ENCODE measurements around the gene TEX13D. TPM values are rescaled to one million over a fixed set of nuclear protein-coding genes. Genes with fewer than 3 reads are reported as not detected.

Gene TEX13D
- total RNA-seq, 4 donors from 2014 or later: 0.48 TPM; not detected in 3

GRCh38 chrX:124346117-124346876 lies 13.8 kb downstream of the TEX13D start, which contains the start of gene SH2D1A:
TSS of gene SH2D1A (plus strand) at chrX:124346563. CDS start at chrX:124346643, 80 bp downstream.
- Histone ChIP-seq H3K36me3 (no peaks in the 10 kb centered on the region), H3K9me3 (no peaks in the 10 kb centered on the region), H3K27me3 (no peaks in the 10 kb centered on the region), H3K4me1 (no peaks in the 10 kb centered on the region), H3K27ac (peak within 1 kb of the TSS in 2 of 4 donors; percentile 29 to 50), H3K4me3 (peak within 1 kb of the TSS in 1 of 4 donors; percentile 5)
- intact Hi-C loops (cut with DNase I; ENCODE audit: low total_unique reads): no loop called here
- in situ Hi-C loops (cut with MboI; ENCODE audit: low pct_ligation_motif_present in 1 of 4, low pct_unique_long_range_greater_than_20kb in 1 of 4, low sequenced_read_pairs in 3 of 4): no loop called here
- TF ChIP-seq CTCF (IDR thresholded peaks at IDR 0.05) (no peak), POLR2A (IDR thresholded peaks at IDR 0.05) (peak; percentile 37)
- no peak for DNase-seq
- WGBS, 2 donors (ENCODE audit: low coverage in 1 of 2): 76% methylated on average over 19 of the region's 19 CpGs; no CpG with 5 or more reads in 1 of the 2 donors

GRCh38 chrX:124346877-124347241 lies 14.4 kb downstream of the TEX13D start:
- no peak for TF ChIP-seq CTCF (IDR thresholded peaks at IDR 0.05)
- no peak for TF ChIP-seq POLR2AphosphoS5 (IDR thresholded peaks at IDR 0.05)
- TF ChIP-seq POLR2A (IDR thresholded peaks at IDR 0.05): no peak
- no peak for TF ChIP-seq EP300 (IDR thresholded peaks at IDR 0.05; ENCODE audit: low read depth)
- Histone ChIP-seq H3K27ac (peak overlapping the region in 2 of 4 donors; percentile 29 to 50), H3K27me3 (no peaks in the 10 kb centered on the region), H3K4me3 (peak overlapping the region in 1 of 4 donors; percentile 5), H3K4me1 (no peaks in the 10 kb centered on the region), H3K9me3 (no peaks in the 10 kb centered on the region), H3K36me3 (no peaks in the 10 kb centered on the region)
- intact Hi-C loops (cut with DNase I; ENCODE audit: low total_unique reads) (no loop called here), in situ Hi-C loops (cut with MboI; ENCODE audit: low pct_ligation_motif_present in 1 of 4, low pct_unique_long_range_greater_than_20kb in 1 of 4, low sequenced_read_pairs in 3 of 4) (no loop called here)
- WGBS, 2 donors (ENCODE audit: low coverage in 1 of 2): 81% methylated on average over 14 of the region's 15 CpGs; no CpG with 5 or more reads in 1 of the 2 donors
- DNase-seq: no peak

- H3K27ac ChIP-seq: peak overlapping the region in 1 of 4 donors; percentile 29
- no peaks in the 10 kb centered on the region for H3K9me3 ChIP-seq
- H3K36me3 ChIP-seq: no peaks in the 10 kb centered on the region
- no peaks in the 10 kb centered on the region for H3K27me3 ChIP-seq
- 56% methylated on average over 5 of the region's 5 CpGs; no CpG with 5 or more reads in 1 of the 2 donors for WGBS, 2 donors (ENCODE audit: low coverage in 1 of 2)
- no peak for DNase-seq
- in situ Hi-C loops (cut with MboI; ENCODE audit: low pct_ligation_motif_present in 1 of 4, low pct_unique_long_range_greater_than_20kb in 1 of 4, low sequenced_read_pairs in 3 of 4): no loop called here
- intact Hi-C loops (cut with DNase I; ENCODE audit: low total_unique reads): no loop called here
- TF ChIP-seq EP300 (IDR thresholded peaks at IDR 0.05; ENCODE audit: low read depth) (no peak), CTCF (IDR thresholded peaks at IDR 0.05) (no peak), POLR2A (IDR thresholded peaks at IDR 0.05) (no peak), POLR2AphosphoS5 (IDR thresholded peaks at IDR 0.05) (no peak)
- no peaks in the 10 kb centered on the region for H3K4me1 ChIP-seq
- H3K4me3 ChIP-seq: peak overlapping the region in 1 of 4 donors; percentile 5
These were observed 14.8 kb downstream of the TEX13D start for GRCh38 chrX:124347242-124347641.

GRCh38 chrX:124348182-124348581 lies 15.7 kb downstream of the TEX13D start:
- Histone ChIP-seq H3K9me3 (no peaks in the 10 kb centered on the region), H3K27me3 (no peaks in the 10 kb centered on the region), H3K4me3 (no peak overlapping the region), H3K4me1 (no peaks in the 10 kb centered on the region), H3K36me3 (no peaks in the 10 kb centered on the region), H3K27ac (no peak overlapping the region)
- DNase-seq: no peak
- WGBS, 2 donors (ENCODE audit: low coverage in 1 of 2): 74 to 80% methylated on average over 1 to 5 of the region's 5 CpGs
- intact Hi-C loops (cut with DNase I; ENCODE audit: low total_unique reads): no loop called here
- in situ Hi-C loops (cut with MboI; ENCODE audit: low pct_ligation_motif_present in 1 of 4, low pct_unique_long_range_greater_than_20kb in 1 of 4, low sequenced_read_pairs in 3 of 4): no loop called here
- no peak for TF ChIP-seq POLR2A (IDR thresholded peaks at IDR 0.05)
- TF ChIP-seq POLR2AphosphoS5 (IDR thresholded peaks at IDR 0.05): no peak
- no peak for TF ChIP-seq EP300 (IDR thresholded peaks at IDR 0.05; ENCODE audit: low read depth)
- no peak for TF ChIP-seq CTCF (IDR thresholded peaks at IDR 0.05)
